HFFc6 (cell line): ENCODE data around the gene TIMP3. TPM values are rescaled to one million over a fixed set of nuclear protein-coding genes. Genes with fewer than 3 reads are reported as not detected.

Experiments used
- DNase-seq: peaks from one replicate; pipeline ENCODE4 v3.0.0-alpha.2; 2018
- H3K27ac Mint-ChIP-seq: 2 replicates; pipeline ENCODE4 v1.8.0; 2020; ENCODE audit warnings: mild to moderate bottlenecking, mixed read lengths
- H3K27me3 Mint-ChIP-seq: 2 replicates; pipeline ENCODE4 v1.8.0; 2021; ENCODE audit warnings: mild to moderate bottlenecking, moderate library complexity, mixed read lengths; ENCODE audit not compliant: insufficient read depth
- H3K36me3 Mint-ChIP-seq: 2 replicates; pipeline ENCODE4 v1.8.0; 2021; ENCODE audit warnings: low read depth, mixed read lengths
- H3K4me1 Mint-ChIP-seq: 2 replicates; pipeline ENCODE4 v1.8.0; 2020; ENCODE audit warnings: low read depth, mixed read lengths
- H3K4me3 Mint-ChIP-seq: 2 replicates; pipeline ENCODE4 v1.8.0; 2020; ENCODE audit warnings: mild to moderate bottlenecking, moderate library complexity, mixed read lengths
- H3K9me3 Mint-ChIP-seq: 2 replicates; pipeline ENCODE4 v1.8.0; 2020; ENCODE audit warnings: mild to moderate bottlenecking, mixed read lengths
- total RNA-seq, 6 experiments: library from RNA; stranded (reverse); fragmentation: NEBNext Ultra II Directional; extraction: Animal tissue kit (Norgen Biotek cat#: 25700); gene quantifications; 2 replicates in 1 of 6; 3 replicates in 5 of 6; pipeline ENCODE4 v1.2.3, GENCODE V29; 2021
- TF ChIP-seq, protein P1 (sequence below): fragments of 200-600 bp; sonication (generic); IDR thresholded peaks from 2 replicates; pipeline ENCODE4 v1.5.0; 2021; ENCODE audit warnings: antibody characterized with exemption, mild to moderate bottlenecking

TIMP3 gene
- total RNA-seq, 6 experiments from 2014 or later, result 303 to 525 (median 354) TPM

DNA sequence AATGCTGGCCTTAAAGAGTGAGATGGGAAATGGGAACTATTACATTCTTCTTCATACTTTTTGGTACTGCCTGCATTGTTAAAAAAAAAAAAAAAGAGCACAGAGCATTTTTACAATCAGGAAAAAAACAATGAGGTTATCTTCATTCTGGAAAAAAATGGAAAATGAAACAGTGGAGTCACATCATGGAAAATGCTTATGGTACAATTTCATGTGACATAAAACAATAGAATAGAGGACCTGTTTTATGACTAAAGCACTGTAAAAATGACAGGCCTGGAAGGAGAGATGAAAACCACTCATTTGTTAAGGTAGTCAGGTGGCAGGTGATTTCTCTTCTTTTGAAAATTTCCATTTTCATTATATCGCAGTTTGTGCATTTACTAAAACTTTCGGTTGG lies 75.0 kb downstream of the TIMP3 start:
- Mint-ChIP-seq H3K27ac (no peak overlapping the region), H3K4me3 (no peak overlapping the region), H3K4me1 (peaks cover 19% of the 10 kb centered on the region), H3K36me3 (no peaks in the 10 kb centered on the region), H3K9me3 (no peaks in the 10 kb centered on the region), H3K27me3 (peaks cover 33% of the 10 kb centered on the region)
- TF ChIP-seq, protein P1, sequence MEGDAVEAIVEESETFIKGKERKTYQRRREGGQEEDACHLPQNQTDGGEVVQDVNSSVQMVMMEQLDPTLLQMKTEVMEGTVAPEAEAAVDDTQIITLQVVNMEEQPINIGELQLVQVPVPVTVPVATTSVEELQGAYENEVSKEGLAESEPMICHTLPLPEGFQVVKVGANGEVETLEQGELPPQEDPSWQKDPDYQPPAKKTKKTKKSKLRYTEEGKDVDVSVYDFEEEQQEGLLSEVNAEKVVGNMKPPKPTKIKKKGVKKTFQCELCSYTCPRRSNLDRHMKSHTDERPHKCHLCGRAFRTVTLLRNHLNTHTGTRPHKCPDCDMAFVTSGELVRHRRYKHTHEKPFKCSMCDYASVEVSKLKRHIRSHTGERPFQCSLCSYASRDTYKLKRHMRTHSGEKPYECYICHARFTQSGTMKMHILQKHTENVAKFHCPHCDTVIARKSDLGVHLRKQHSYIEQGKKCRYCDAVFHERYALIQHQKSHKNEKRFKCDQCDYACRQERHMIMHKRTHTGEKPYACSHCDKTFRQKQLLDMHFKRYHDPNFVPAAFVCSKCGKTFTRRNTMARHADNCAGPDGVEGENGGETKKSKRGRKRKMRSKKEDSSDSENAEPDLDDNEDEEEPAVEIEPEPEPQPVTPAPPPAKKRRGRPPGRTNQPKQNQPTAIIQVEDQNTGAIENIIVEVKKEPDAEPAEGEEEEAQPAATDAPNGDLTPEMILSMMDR, result no peak
- no peak for DNase-seq

DNA sequence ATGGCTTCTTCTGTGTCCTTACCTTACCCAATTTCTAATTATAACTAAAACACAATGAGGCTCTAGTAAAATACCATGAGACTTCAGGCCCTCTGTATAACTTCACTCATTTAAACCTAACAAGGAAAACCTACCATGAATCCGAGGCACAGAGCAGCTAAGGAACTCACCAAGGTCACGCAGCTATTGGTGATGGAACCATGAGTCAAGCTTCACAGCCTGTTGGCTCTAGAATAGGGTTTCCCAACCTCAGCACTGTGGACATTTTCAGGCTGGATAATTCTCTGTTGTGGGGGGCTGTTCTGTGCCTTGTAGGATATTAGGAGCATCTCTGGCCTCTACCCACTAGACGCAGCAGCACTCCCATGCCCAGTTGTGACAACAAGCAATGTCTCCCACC lies 75.7 kb downstream of the TIMP3 start:
- TF ChIP-seq, protein P1, result no peak
- Mint-ChIP-seq H3K27me3 (peaks cover 34% of the 10 kb centered on the region), H3K36me3 (no peaks in the 10 kb centered on the region), H3K9me3 (no peaks in the 10 kb centered on the region), H3K4me3 (no peak overlapping the region), H3K27ac (no peak overlapping the region), H3K4me1 (peaks cover 19% of the 10 kb centered on the region)
- no peak for DNase-seq

DNA sequence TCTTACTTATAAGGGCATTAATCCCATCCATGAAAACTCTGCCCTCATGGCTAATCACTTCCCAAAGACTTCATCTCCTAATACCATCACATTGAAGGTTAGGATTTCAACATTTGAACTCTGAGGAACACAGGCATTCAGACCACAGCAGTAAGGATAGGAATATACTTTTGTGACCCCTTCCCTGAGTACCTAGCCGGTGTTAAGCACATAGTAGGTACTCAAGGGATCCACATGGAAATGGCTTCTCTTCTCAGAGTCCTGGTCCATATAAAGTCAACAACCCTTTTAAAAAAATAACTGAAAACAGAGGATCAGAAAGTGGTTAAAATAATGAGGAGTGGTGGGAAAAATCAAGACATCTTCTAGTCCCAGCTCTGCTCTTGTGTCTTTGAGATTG lies 78.0 kb downstream of the TIMP3 start:
- no peak for DNase-seq
- H3K4me1 Mint-ChIP-seq, result peaks cover 19% of the 10 kb centered on the region
- peaks cover 41% of the 10 kb centered on the region for H3K27me3 Mint-ChIP-seq
- H3K36me3 Mint-ChIP-seq, result no peaks in the 10 kb centered on the region
- H3K4me3 Mint-ChIP-seq, result no peak overlapping the region
- TF ChIP-seq, protein P1, result no peak
- no peak overlapping the region for H3K27ac Mint-ChIP-seq
- no peaks in the 10 kb centered on the region for H3K9me3 Mint-ChIP-seq

DNA sequence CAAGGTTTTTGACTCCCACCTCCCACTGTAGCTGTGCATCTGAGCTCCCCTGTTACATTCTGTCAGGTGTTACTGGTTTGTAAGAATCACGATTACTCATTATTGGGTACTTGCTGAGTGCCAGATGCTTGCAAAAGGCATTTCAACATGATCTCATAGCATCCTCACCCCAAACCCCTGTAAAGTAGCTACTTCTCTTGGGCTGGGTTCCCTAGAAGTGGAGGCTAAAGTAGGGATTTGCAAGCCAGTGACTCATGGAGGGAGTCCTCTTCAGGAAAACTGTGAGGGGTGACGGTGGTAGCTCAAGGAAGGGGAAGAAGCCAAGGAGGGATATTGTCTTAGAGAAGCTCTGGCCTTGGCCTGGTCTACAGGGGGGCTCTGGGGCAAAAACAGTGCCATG lies 78.6 kb downstream of the TIMP3 start:
- Mint-ChIP-seq H3K36me3 (no peaks in the 10 kb centered on the region), H3K27ac (no peak overlapping the region), H3K27me3 (peaks cover 40% of the 10 kb centered on the region), H3K4me1 (peaks cover 19% of the 10 kb centered on the region), H3K9me3 (no peaks in the 10 kb centered on the region), H3K4me3 (no peak overlapping the region)
- TF ChIP-seq, protein P1, result no peak
- DNase-seq, result peak; percentile 52

DNA sequence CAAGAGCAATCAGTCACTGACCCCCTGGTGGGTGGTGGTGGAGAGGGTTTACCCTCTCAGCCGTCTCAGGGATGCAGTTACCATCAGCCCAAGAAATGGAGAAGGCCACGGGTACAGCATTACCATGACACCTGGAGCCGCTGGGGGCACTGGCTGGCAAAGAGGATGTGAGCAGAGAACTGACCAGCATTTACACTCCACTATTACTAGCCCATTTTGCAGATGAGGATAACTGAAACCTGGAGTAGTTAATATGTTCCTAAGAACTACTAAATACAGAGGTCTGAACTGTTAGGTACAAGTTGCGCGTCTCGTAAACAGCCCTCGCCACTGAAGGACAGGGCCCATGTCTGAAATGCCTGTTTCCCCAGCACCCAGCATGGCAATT lies 79.0 kb downstream of the TIMP3 start:
- Mint-ChIP-seq H3K27ac (no peak overlapping the region), H3K27me3 (peaks cover 43% of the 10 kb centered on the region), H3K9me3 (no peaks in the 10 kb centered on the region), H3K4me1 (peaks cover 19% of the 10 kb centered on the region), H3K4me3 (no peak overlapping the region), H3K36me3 (no peaks in the 10 kb centered on the region)
- TF ChIP-seq, protein P1, result no peak
- DNase-seq, result no peak
